GDM1 (cell line): ENCODE results near the gene ANKS1A.
"Not testable (repeated sequence)": the region's sequence is repeated elsewhere in the genome, so short reads cannot be mapped to it uniquely, and the experiment has no call there.

Source experiments
- DNase-seq: peaks from one replicate; lab custom pipeline; 2025; lab: John Stamatoyannopoulos, UW

ANKS1A gene

GRCh38 chr6:34888874-34889555 is at the start of gene ANKS1A:
ANKS1A (plus strand) TSS chr6:34889255; CDS start chr6:34889403, 148 bp downstream.
- peak; percentile 49 for DNase-seq

GRCh38 chr6:34839666-34840352 is 49.2 kb upstream of the ANKS1A start:
- no peak for DNase-seq

DNA sequence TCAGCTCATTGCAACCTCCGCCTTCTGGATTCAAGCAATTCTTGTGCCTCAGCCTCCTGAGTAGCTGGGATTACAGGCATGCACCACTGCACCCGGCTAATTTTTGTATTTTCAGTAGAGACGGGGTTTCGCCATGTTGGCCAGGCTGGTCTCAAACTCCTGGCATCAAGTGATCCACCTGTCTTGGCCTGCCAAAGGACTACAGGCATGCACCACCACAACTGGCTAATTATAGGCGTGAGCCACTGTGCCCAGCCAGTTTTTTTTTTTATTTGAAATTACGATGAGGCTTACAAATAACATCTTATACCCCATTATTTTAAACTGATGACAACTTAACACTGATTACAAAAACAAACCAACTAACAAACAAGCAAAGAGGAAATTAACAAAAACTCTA is 40.0 kb upstream of the ANKS1A start:
- not testable (repeated sequence) for DNase-seq

DNA sequence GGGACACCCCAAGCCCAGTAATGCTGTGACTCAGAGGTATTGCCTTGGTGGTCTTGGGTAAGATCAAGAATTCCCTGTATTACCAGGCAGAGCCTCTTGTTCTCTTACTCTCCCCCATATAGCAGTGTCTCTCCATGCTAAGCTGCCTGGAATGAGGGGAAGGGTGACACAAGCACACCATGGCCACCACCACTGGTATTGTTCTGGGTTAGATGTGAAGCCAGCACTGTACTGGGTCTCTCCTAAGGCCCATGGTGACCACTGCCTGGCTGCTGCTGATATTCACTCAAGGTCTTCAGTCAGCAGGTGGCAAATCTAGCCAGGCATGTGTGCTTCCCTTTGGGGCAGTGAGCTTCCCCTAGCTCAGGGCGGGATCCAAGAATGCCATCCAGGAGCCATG is 37.7 kb upstream of the ANKS1A start:
- DNase-seq = no peak

GRCh38 chr6:34852406-34853085 is 36.5 kb upstream of the ANKS1A start:
- no peak for DNase-seq

GRCh38 chr6:34855463-34855862 is 33.6 kb upstream of the ANKS1A start:
- DNase-seq = no peak

DNA sequence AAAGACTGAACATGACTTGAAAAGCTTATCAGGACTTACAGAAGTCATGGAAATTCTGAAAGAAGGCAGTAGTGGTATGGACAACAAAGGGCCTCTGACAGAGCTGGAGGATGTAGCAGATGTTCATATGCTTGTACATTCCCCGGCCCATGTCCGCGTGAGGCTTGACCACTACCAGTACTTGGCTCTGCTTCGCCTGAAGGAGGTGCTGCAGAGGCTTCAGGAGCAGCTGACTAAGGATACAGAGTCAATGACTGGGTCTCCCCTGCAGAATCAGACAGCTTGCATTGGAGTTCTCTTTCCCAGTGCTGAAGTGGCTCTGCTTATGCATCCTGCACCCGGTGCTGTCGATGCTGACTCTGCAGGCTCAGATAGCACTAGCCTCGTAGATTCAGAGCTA is 30.4 kb upstream of the ANKS1A start:
- no peak for DNase-seq

GRCh38 chr6:34859951-34860350 is 29.1 kb upstream of the ANKS1A start:
- DNase-seq = no peak

DNA sequence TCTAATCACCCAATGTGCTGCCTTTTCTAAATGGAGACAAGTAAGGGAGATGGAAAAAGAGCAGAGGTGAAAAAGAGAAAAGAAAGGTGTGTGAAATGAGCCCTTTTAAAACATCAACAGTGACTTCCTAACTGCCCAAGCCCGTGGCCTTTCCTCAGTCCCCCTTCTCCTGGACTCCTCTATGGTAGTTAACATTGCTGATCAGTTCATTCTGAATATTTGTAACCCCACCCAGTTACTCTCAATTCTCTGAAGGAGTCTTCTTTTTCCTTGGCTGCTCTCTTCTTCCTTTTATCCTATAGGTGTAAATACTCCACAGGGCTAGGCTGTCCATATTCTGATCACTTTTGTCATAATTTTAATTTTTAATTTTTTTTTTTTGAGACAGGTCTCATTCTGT is 28.3 kb upstream of the ANKS1A start:
- no peak for DNase-seq

GRCh38 chr6:34864007-34864406 is 25.0 kb upstream of the ANKS1A start:
- DNase-seq = no peak

- no peak for DNase-seq
These were observed 23.9 kb upstream of the ANKS1A start for GRCh38 chr6:34865107-34865506.

GRCh38 chr6:34866509-34866908 is 22.5 kb upstream of the ANKS1A start:
- DNase-seq = no peak

DNA sequence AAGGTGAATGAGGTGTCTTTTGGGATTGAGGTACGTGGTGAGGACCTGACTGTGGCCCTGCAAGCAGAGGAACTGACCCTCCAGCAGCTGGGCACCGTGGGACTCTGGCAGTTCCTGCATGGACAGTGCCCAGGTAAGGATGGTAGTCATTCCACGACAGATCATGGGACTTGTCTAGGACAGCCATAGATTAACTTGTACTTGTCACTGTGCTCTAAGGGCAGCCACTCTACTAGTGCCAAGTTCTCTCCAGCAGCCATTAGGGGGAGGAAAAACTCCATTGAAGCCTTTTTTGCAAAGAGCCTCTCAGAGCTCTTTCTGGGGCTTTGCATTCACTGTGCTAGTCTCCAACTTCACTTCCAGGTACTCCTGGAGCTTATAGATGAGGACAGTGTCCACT is 21.6 kb upstream of the ANKS1A start:
- DNase-seq = peak; percentile 7

GRCh38 chr6:34871853-34872252 is 17.2 kb upstream of the ANKS1A start:
- DNase-seq = no peak

- DNase-seq = no peak
These were observed 16.7 kb upstream of the ANKS1A start for GRCh38 chr6:34872332-34872731.

DNA sequence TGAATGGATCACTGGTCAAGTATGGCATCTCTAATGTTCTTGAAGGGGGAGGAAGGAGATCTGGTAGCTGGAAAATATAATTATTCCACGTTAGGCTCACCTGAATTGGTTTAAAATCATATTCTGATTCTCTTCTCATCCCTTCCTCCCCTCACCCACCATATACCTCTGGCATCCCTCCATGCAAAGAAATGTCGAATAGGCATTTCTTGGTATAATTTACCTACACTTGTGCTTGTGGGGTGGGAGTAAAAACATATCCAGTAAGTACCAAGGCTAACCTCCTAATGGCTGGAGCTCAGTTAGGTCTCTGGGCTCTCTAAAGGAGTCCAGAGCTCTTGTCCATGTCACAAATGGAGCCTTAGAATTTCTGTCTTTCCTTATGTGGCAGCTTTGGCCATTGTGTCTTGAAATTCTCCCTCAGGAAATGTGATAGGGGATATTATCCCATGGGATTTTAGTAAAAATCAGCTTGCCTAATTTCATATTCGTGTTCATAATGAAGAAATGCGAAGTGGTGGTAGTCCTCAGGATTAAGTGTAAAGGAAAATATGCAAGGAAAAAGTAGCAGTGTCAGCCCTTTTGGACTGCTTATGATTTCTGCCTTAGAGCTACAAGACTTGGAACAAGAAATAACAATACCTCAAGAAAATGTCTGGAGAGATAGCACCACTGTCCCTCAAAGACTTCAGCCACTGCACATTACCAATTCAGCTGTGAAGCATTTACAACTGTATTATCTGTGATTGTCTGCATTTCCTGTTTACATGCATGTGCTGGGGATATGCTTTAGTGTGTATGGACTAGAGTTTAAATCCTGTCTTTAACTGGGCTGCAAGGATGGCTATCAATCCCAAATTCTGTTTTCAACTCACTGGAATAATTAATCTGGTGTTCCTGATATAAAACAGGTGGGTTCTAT is 13.5 kb upstream of the ANKS1A start:
- no peak for DNase-seq

GRCh38 chr6:34876472-34876871 is 12.6 kb upstream of the ANKS1A start:
- DNase-seq = no peak

DNA sequence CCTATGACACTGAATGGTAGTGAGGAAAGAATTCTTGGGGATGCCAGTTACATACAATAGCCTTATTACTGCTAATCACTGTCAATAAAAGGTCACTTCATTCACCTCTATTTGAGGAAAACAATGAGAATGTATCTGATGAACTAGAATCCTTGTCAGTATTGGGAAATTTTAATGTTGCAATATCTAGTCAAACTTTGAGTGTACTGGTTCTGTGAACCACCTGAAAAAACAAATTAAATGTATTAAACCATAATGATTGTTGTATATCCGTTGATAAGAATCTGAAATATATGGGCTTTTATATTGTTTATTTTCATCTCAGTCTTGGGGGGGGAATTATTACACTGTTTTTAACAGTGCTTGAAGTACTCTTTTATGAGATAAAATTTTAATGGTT is 11.8 kb upstream of the ANKS1A start:
- no peak for DNase-seq

- no peak for DNase-seq
These were observed 11.1 kb upstream of the ANKS1A start for GRCh38 chr6:34877869-34878485.

- DNase-seq = not testable (repeated sequence)
These were observed 5.0 kb upstream of the ANKS1A start for GRCh38 chr6:34884073-34884472.

- DNase-seq = no peak
These were observed 4.1 kb upstream of the ANKS1A start for GRCh38 chr6:34884996-34885395.

DNA sequence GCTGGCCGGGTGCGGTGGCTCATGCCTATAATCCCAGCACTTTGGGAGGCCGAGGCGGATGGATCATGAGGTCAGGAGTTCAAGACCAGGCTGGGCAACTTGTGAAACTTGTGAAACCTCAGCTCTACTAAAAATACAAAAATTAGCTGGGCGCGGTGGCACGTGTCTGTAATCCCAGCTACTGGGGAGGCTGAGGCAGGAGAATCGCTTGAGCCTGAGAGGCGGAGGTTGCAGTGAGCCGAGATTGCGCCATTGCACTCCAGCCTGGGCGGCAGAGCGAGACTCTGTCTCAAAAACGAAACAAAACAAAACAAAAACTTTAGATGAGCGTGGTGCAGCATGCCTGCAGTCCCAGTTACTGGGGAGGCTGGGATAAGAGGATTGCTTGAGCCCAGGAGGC is 3.2 kb upstream of the ANKS1A start:
- DNase-seq = not testable (repeated sequence)
